Cerebellar nuclear complex (tissue), 1 donor: ENCODE data around the gene DRD2.

Source experiments
- DNase-seq, 2 experiments: peaks; one replicate each; lab custom pipeline; 2025; lab: John Stamatoyannopoulos, UW

Gene DRD2

DNA sequence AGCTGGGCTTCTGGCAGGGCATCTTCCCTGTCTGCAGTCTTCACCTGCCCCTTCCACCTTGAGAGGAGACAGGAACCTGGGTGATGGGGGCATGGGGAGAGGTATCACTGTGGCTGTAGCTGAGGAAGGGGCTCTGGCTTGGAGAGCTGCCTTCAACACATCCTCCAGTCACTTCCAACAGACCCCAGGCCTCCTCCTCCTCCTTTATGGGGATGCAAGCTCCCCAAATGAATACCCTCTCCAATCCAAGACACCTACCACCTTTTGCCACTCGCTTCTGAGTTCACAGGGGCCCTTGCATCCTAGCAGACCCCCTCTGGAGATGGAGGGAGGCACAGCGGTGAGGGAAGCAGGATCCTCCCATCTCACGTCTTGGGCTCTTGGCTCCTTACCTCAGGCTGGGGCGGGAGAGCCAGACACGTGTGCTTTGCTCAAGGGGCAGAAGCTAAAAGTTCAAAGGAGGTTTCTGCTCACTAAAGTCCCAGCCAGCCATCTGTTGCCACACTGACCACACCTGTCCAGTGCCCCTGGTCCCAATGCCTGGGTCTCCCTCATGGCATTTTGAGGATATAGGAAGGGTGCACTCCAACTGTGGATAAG lies 74.5 kb downstream of the DRD2 start:
- DNase-seq: no peak

DNA sequence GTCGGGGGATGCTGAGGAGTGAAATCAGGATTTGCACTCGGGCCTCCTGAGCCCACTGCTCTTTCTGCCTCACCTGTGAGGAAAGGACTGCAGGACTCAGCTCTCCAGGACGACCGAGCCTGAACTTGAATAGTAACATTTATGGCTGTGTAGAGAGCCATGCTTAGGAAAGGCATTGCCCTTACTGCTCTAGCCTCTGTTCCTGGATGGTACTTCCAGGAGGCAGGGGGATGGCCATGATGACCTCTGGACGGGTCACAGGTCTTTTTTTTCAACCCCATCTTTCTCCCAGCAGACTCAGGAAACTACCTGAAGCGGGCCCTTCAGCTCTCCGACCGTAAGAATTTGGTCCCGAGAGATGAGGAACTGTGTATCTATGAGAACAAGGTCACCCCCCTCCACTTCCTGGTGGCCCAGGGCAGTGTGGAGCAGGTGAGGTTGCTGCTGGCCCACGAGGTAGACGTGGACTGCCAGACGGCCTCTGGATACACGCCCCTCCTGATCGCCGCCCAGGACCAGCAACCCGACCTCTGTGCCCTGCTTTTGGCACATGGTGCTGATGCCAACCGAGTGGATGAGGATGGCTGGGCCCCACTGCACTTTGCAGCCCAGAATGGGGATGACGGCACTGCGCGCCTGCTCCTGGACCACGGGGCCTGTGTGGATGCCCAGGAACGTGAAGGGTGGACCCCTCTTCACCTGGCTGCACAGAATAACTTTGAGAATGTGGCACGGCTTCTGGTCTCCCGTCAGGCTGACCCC lies 76.3 kb downstream of the DRD2 start:
- DNase-seq: no peak

DNA sequence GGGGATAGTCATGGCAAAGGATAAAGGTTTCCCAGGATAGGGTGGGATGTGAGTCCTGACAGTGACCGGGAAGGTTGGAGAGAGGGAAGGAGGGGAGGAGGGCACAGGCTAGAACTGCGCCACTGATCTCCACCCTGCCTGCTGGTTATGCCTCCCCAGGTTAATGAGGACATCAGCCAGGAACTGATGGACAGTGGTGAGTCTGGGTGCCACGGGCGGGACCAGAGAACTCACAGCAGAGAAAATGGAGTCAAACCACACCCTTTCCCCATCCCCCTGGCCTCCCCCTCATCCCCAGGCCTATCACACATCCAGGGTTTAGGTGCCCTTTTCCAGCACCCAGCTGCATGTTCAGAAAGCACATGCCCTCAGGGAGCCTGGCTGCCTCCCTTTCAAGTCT lies 77.4 kb downstream of the DRD2 start:
- DNase-seq: no peak

DNA sequence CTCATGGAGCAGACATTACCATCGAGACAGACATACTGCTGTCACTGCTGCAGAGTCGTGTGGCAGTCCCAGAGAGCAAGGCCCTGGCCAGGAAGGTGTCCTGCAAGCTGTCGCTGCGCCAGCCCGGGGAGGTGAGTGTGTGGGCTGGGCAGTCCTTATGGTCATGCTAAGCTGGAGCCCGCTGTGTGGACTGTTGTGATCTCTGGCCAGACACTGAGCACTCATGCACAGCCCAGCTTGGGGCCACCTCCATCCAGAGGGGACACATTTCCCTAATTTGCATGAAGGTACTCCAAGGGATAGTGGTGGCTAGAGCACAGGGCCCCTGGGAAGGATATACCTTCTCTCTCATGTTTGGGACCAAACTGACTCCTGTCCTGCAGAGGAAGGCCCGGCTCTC lies 78.0 kb downstream of the DRD2 start:
- no peak for DNase-seq

DNA sequence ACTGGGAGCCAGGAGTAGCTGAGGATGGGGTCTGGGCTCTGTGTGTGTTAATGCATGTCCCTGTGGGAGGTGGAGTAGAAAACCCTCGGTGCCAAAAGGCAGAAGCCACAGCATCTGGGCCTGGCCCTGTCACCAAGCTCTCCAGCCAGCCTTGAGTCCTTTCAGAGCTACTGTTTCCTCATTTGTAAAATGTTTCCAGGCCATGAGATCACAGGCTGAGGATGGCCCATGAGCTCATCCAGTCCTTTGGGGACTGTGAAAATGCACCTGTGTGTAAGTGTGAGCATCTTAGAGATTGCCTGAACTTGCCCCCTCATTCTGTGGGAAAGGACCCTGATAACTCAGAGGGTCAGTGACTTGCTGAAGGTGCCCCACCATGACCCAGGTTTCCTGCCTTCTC lies 78.5 kb downstream of the DRD2 start:
- no peak for DNase-seq

DNA sequence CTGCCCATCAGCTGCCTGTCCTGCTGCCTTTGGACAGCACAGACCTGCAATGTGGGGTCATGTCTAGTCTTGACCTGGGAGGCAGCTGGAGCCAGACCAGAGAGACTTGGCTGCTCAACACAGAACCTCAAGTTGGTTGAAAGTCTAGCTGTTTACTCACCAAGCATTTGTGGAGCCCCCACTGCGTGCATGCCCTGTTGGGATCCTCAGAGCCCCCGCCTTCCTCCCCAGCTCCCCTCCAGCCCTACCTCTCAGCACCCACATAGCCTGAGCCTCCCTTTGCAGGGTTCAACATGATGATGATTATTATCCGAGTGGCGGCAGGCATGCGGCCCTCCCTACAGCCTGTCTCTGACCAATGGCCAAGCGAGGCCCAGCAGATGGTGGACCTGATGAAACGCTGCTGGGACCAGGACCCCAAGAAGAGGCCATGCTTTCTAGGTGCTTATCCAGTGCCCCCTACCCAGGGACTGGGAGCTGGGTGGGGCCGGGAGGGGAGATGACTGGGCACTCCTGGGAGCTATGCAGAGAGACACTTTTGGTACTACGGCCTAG lies 79.3 kb downstream of the DRD2 start:
- no peak for DNase-seq

DNA sequence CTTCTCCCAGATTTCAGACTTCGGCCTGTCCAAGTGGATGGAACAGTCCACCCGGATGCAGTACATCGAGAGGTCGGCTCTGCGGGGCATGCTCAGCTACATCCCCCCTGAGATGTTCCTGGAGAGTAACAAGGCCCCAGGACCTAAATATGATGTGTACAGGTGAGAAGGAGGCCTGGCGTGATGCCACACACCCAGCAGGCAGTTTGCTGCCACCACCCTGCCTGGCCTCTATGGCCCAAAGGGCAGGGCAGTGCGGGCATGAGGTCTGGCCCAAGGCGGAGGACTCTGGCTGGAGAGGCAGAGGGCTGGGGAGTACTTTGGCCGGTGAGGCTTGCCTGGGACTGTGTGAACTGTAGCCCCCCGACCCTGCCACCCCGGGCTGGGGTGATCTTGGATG lies 80.3 kb downstream of the DRD2 start:
- DNase-seq: no peak

DNA sequence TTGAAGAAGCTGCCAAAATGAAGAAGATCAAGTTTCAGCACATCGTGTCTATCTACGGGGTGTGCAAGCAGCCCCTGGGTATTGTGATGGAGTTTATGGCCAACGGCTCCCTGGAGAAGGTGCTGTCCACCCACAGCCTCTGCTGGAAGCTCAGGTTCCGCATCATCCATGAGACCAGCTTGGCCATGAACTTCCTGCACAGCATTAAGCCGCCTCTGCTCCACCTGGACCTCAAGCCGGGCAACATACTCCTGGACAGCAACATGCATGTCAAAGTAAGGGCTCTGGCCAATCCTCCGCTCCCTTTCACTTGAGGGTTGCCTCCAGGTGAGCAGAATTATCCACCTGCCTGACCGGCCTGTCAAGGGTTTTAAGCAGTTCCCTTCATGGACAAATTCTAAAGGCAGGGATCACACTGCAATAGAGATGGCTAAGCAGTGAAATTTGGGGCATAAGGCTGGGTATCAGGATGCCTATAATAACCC lies 81.7 kb downstream of the DRD2 start:
- no peak for DNase-seq

DNA sequence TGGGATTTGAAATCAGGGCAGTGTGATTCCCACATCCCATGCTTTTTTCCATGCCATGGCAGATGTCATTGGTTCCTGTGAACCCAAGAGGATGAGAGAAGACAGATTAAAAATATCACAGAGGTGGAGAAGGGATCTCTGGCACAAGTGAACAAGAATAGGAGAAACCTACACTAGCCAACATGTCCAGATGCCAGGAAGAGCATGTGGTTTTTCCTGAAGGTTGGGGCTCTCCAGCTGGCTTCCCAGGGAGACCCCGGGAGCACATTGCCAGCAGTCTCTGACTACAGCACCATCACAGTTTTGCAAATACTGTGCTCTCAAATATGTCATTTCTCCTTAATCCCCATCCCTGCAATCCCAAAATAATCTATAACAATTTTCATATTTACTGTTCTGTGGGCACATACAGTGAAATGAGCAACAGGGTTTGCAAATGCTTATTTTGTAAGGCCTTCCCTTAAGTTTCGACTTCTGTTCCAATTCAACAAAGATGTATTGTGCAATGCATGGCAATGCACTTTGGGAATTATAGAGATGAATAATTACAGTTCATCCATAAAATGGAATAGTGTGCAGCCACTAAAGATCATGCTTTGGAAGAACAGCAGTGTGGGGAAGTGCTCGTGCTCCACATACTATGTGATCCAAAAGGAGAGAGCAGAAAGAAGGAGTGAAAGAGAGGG lies 82.8 kb downstream of the DRD2 start:
- no peak for DNase-seq

DNA sequence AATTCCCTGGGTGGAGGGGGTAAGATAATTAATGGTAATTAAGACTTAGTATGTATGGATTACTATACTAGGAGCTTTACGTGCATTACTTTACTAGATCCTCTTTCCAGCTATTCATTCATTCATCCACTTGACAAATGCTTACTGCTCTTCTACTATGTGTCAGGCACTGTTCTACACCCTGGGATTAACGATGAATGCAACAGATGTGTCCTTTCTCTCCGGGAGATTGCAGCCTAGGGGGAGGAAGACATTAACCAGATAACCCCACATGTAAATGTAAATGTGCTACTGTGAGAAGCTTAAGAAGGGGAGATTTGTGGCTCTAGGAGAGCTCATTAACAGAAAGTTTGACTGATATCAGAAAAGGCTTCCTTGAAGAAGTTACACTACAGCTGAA lies 85.9 kb downstream of the DRD2 start:
- no peak for DNase-seq

DNA sequence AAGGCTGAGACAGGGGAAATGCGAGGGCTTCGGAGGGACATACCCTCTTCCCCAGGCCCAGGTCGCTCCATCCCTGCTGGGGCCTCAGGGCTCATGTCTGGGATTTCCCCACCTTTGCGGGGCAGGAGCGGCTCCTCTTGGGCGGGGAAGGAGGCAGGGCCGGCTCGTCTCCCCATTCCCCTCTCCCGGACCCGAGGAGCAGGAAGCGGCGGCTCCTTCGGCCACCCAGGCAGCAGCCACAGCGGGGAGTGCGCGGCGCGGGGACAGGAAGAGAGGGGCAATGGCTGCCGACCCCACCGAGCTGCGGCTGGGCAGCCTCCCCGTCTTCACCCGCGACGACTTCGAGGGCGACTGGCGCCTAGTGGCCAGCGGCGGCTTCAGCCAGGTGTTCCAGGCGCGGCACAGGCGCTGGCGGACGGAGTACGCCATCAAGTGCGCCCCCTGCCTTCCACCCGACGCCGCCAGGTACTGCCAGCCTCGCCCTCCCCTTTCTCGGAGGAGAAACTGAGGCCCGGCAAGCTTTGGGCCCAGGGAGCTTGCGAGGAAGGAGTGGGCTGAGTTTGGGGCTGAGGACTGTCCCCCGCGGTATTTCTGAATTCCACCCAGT lies 87.5 kb downstream of the DRD2 start, which contains the start of gene ANKK1:
TSS of gene ANKK1 (plus strand) at position 175 of the 607 bp plus-strand sequence. CDS start at position 281, 106 bp downstream.
- no peak for DNase-seq

DNA sequence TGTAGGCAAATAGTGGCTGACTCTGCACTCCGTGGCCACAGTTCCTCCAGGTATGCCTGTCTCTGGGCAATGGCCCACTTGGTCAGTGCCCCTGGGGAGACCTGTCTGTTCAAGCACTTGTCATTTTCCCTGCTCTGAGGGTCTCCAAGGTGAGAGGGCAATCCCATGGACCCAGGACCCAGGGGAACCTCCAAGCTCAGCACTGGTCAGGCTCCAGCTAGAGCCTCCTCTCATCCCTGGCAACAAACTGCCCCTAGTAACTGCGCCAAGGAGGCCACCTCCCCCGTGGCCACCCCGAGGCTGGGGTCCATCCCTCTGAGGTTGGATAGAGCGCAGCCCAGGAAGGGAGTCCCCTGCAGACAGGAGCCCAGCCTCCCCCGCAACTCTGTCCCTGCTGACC lies 88.3 kb downstream of the DRD2 start:
- no peak for DNase-seq

DNA sequence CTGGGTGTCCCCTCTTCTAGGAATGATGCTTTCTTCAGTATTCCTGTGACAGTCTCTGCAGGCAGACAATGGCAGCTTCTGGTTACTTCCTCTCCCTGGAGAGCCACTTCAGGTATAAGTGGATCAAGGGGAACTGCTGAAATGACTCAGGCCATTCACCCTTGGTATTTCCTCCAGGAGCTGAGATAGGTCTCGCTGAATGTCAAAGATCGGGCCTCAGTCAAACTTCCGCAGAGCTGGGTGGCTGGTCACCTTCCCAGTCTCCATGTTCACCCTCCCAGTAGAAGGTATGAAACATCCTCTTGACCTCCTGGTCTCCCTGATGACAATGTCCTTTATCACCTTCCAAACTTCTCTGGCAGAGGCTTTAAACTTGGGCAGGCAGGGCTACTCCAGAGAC lies 89.4 kb downstream of the DRD2 start:
- DNase-seq: no peak

DNA sequence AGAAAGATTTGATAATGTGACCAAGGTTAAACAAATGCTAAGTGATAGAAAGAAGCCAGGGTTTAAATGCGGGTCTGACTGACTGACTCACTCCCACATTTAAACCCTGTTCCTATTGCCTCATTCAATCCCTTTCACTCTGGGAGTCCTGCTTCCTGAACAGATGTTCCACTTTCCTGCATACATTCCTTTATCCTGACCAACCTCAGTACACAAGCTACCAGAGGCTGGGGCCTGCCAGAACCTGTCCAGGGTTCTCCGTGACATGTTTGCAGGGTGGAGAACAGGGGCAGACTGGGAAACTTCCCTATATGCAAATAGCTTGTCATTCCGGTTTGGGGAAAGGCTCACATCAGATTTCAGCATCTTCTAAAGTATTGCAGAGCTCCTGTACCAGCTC lies 90.6 kb downstream of the DRD2 start:
- no peak for DNase-seq

DNA sequence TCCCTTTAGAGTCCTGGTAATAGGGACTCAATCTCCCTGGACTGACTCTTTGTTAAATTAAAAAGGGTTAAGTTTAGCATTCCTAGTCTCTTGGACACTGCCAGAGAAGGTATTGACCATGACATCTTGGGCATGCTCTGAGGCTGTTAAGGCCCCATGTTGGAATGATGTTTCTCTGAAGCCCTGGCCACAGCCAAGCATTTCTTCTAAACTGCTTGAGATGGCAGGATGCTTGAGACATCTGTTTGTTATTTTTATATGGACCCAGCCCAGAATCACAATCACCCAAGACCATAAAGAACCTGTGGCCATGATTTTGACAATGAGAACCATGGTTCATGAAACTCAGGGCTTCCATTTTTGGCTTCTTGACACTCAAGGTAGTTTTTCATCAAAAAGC lies 93.1 kb downstream of the DRD2 start:
- DNase-seq: no peak

DNA sequence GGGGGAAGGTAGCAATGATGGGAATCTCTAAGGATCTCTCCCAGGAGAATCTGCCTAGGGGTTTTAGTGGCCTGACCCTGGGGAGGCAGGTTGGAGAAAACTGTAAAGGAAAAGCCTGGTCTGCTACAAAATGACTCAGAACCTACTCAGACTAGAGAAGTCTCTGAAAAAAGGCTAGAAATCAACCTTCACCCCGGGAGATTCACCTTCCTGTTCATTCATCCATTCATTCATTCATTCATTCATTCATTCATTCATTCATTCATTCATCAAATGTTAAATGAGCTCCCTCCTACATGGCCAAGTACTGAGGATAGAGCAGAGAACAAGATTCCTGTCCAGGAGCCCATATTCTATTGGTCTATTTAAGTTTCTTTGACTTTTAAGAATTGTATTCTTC lies 96.5 kb downstream of the DRD2 start:
- DNase-seq: no peak

DNA sequence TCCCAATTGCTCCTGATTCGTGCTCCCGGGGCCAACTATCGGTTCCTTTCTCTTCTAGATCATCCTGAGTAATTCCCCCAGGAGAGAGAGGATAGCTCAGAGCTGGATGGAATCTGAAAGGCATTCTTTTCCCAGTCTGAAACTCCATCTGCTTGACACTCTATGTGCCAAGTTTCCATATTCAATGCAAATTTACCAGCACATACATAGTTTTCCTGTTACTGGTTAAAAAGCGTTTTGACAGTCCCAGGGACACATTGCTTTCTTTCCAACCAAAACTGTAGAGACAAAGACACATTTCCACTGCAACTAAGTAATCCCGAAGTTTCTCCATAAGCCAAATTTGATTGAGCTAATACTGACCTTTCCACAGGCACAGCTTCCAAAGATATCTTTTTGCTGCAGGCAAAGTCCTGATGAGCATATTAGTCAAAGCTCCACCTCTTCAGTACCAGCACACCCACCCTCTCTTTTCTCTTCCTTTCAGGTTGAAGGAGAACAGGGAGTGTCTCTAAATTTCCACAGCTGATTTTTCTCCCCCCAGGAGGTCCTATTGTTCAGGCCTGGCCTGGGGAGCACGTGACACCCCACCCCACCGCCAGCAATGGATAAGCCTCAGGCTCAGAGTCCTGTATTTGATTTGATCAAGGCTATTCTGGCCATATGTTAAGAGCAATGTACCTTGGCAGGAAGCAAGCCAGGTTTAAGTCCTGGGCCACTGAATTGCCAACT lies 97.4 kb downstream of the DRD2 start:
- no peak for DNase-seq

DNA sequence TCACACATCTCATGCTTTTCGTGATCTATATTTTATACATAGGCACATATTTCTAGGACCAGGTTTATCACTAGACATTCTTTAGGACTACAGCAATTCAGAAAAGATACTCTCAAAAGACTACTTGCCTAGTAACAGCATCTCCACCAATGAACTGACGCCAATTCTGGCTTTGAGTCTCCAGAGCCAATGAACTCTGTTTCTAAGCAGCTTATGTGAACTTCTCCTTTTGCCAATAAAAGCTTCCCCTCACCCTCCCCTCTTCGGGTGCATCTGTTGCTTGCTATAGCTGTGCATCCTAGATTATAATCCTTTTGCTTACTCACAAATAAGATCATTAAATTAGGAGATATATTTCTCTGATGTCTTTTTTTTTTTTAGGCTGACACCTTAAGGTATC lies 99.0 kb downstream of the DRD2 start:
- no peak for DNase-seq

DNA sequence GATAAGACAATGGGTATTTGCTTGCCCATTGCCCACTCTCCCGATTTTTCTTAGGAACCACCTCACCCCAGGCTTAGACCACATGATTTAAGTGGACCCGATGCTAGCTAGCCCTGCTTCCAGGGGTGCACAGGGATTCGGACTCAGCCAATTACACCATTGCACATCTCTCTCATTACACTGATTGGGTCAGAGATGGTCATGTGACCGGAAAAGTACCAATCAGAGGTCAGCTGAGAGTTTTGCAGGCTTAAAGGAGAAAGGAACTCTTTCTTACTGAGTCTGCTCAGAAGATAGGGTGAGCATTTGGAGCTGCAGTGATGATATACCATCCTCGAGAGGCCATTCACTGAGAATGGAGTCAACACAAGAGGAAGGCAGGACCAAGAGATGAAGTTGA lies 99.8 kb downstream of the DRD2 start:
- DNase-seq: no peak

DNA sequence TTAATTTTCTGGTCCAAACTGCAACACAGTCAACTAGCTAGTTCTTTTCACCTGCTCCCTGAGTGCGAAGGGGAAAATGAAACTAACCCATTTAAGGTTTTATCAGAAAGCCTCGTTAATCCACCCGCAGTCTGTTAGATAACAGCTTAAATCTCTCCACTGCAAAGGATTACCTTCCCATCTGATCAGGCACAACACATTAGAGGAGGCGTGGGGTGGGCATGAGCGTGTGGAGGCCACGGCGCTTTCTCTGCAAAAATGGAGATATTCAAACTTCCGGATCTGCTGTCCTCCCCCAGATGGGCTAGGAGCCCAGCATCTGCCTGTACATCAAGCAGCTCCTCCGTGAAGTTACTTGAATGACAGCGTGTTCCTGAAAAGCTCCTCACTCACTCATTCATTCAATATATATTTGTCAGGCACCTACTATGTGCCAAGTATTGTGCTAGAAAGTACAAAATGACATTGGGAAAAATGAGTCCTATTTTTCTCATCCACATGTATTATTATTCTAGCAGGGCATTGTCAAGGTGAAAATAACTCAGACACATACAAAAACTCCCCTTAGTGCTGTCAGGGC lies 101.1 kb downstream of the DRD2 start:
- DNase-seq: no peak

DNA sequence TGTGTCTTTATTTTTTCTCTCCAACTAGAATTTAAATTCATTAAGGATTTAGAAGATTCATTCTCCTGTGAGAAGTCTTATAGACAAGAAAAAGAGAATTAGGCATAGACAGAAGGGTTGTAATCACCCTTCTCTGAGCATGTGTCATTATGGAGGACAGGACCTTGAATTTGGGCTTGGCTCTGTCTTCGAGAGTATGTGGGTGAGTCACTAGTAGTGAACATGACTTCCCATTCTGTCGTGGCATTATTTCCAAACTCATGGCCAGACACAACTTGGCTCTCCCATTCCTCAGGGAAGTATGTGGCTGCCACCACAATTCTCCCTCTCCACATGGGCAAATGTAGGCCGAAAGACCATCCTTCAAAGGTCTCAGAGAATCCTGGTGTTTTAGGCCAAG lies 101.9 kb downstream of the DRD2 start:
- DNase-seq: no peak
